Hepatocyte (in vitro differentiated cells): ENCODE measurements around the gene CFTR.

Experiments used
- EZH2 ChIP-seq: fragments of 200-600 bp; sonication (generic); IDR thresholded peaks from 2 replicates; pipeline ENCODE4 v1.6.1; 2016; ENCODE audit warnings: antibody characterized with exemption, mild to moderate bottlenecking, borderline replicate concordance
- EZH2phosphoT487 ChIP-seq: fragments of 200-600 bp; sonication (generic); IDR thresholded peaks from one replicate; pipeline ENCODE4 v1.6.1; 2018; ENCODE audit warnings: antibody characterized with exemption, mild to moderate bottlenecking, low read depth, moderate library complexity; ENCODE audit not compliant: unreplicated experiment, severe bottlenecking
- TF ChIP-seq, protein P1 (sequence below): fragments of 200-600 bp; sonication (generic); IDR thresholded peaks from 2 replicates; pipeline ENCODE4 v1.5.1; 2016; ENCODE audit warnings: antibody characterized with exemption, mild to moderate bottlenecking; ENCODE audit not compliant: poor library complexity

DNA sequence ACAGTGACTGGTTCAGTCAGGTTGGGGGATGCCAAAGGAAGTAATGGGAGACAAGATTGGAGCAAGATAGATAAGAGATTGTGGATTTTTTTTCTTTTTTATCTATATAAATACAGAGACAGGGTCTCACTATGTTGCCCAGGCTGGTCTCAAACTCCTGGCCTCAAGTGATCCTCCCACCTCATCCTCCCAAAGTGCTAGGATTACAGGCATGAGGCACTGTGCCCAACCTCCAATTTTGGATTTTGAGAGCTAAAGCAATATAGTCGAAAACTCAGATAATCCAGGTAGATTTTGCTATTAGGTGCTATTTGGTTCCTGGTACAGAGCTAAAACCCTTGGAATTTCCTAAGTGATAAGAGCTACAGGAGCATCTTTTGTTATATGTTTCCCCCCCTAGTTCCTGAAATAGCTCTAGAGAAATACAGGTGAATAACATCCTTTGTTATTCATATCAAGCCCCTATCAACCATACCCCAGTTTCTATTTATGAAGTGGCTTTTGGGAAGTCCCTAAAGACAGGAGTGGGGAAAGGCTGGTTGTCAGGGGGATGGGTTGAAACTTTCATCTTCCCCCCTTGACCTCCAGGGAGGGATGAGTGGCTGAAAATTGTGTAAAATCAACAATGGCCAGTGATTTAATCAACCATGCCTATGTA, 151.2 kb downstream of the CFTR start:
- TF ChIP-seq EZH2phosphoT487, result no peak
- TF ChIP-seq, protein P1, sequence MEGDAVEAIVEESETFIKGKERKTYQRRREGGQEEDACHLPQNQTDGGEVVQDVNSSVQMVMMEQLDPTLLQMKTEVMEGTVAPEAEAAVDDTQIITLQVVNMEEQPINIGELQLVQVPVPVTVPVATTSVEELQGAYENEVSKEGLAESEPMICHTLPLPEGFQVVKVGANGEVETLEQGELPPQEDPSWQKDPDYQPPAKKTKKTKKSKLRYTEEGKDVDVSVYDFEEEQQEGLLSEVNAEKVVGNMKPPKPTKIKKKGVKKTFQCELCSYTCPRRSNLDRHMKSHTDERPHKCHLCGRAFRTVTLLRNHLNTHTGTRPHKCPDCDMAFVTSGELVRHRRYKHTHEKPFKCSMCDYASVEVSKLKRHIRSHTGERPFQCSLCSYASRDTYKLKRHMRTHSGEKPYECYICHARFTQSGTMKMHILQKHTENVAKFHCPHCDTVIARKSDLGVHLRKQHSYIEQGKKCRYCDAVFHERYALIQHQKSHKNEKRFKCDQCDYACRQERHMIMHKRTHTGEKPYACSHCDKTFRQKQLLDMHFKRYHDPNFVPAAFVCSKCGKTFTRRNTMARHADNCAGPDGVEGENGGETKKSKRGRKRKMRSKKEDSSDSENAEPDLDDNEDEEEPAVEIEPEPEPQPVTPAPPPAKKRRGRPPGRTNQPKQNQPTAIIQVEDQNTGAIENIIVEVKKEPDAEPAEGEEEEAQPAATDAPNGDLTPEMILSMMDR, result no peak
- no peak for TF ChIP-seq EZH2
